ENCODE results near the gene UBE2I. TPM values are rescaled to one million over a fixed set of nuclear protein-coding genes. Genes with fewer than 3 reads are reported as not detected.

Gene UBE2I
- total RNA-seq, 1 experiment from 2014 or later, result 80.2 TPM

DNA sequence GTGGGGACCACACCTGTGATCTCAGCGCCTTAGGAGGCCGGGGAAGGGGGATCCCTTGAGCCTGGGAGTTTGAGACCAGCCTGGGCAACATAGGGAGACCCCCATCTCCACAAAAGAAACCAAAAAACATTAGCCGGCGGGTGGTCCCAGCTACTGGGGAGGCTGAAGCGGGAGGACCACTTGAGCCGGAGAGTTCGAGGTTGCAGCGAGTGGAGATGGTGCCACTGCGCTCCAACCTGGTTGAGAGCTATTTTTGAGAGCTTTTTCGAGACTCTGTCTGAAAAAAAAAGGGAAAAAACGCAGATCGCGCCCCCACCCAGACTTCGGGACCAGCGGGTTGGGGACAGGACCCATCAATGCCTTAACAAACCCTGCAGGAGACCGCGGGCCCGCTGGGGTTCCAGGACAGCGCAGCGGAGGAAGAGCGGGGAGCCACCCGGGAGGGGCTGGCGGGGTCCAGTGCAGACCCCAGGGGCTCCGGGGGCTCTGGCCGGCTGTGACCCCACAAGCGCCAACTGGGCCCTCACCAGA is 23.2 kb downstream of the UBE2I start:
- peak overlapping the region; percentile 49 for H3K4me3 ChIP-seq (ENCODE audit: insufficient read depth, low read depth, low read length)
- H3K36me3 ChIP-seq (replicated peaks; ENCODE audit: control insufficient read depth, insufficient read depth, low read length), result no peaks in the 10 kb centered on the region
- H3K27me3 ChIP-seq (ENCODE audit: control insufficient read depth, insufficient read depth, low read length), result peaks cover 37% of the 10 kb centered on the region
- no peak for DNase-seq

DNA sequence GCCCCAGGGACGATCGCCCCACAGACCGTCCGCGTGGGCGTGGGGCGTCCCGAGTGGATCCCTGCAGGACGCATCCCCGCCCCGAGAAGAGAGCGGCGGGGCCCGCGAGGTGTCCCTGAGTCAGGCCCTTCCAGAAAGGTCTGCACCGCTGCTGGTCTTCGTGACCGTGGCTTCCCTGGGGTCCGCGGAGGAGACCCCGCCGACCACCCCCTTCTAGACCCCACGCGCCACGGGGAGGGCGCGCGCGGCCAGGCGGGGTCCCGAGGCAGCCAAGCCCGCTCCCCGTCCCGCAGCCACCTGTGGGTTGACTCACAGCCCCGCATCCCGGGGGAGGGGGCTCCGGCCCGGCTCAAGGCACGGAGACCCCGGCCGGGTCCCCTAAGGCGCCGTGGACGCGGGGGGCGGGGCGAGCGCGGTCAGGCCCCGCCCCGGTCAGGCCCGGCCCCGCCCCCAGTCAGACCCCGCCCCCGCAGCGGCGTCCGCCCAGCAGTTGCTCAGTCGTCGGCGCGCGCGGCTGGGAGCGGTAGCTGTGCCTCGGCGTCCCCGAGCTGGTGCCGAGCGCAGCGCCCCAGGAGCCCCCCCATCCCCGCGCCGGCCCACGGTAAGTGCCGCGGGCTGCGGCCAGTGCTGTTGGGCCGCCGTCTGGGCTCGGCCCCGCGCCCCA is 23.8 kb downstream of the UBE2I start, which contains the start of gene BAIAP3:
BAIAP3 (plus strand) TSS at position 497 of the 664 bp plus-strand sequence. CDS start 4,905 bp downstream, outside the sequence.
- H3K4me3 ChIP-seq (ENCODE audit: insufficient read depth, low read depth, low read length), result peak within 1 kb of the TSS; percentile 49
- peak; percentile 97 for DNase-seq
- H3K27me3 ChIP-seq (ENCODE audit: control insufficient read depth, insufficient read depth, low read length), result peaks cover 37% of the 10 kb centered on the region
- H3K36me3 ChIP-seq (replicated peaks; ENCODE audit: control insufficient read depth, insufficient read depth, low read length), result no peaks in the 10 kb centered on the region

DNA sequence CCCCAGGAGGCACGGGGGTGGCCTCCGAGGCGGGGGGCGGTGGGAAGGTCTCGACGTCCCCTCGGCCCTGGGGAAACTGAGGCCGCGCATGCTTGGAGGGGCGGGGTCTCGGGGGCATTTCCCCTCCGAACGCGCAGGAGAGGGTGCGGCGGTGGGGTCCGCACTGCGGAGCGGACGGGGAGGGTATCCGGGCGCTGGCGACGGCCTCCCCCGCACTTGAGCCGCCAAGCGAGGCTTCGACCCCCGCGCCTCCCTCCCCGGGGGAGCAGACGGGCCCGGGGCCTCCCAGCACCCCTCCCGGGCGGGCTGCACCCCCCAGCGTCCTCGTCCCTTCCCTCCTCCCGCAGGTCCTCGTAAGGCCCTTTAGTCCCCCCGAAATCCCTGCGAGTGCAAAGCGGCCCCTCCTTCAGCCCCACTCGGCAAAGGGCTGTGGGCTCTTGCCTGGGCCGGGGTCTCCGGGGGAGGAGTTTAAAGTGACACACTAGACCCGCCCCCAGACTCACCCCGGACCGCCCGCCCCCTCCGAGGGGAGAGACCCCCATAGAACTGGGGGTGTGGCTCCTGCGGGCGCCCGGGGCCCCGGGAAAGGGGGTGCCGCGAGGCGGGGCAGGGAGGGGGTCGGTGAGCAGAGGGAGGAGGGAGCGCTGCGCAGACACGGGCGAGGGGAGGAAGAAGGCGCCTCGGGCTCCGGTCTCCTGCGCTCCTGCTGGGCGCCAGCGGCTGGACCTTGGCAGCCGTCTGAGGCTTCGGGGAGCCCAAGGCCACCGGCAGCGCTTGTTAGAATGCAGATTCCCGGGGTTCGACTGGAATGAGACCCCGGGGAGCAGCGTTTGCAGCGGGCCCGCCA is 24.6 kb downstream of the UBE2I start:
- peak overlapping the region; percentile 40 for H3K4me3 ChIP-seq (ENCODE audit: insufficient read depth, low read depth, low read length)
- no peaks in the 10 kb centered on the region for H3K36me3 ChIP-seq (replicated peaks; ENCODE audit: control insufficient read depth, insufficient read depth, low read length)
- peaks cover 37% of the 10 kb centered on the region for H3K27me3 ChIP-seq (ENCODE audit: control insufficient read depth, insufficient read depth, low read length)
- peak; percentile 86 for DNase-seq

DNA sequence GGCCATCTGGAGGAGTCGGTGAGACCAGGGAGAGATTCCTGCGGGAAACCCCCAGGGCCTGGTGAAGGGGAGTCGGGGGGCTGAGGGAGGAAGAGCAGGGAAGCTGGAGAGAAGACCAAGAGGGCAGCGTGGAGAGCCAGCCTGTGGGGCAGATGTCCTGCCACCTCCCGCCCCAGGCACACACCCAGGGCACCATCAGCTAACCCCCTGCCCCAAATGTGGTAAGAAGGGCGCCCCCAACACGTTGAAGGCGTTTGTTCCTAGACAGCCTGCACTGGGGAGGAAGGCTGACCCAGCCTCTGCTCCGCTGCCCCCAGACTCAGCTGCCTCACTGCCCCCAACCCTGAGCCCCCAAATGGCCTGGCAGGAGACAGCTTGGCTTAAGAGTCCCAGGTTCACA is 25.3 kb downstream of the UBE2I start:
- no peak for DNase-seq
- H3K4me3 ChIP-seq (ENCODE audit: insufficient read depth, low read depth, low read length), result peak overlapping the region; percentile 40; the same call in 1 of the 2 replicates
- no peaks in the 10 kb centered on the region for H3K36me3 ChIP-seq (replicated peaks; ENCODE audit: control insufficient read depth, insufficient read depth, low read length)
- peaks cover 37% of the 10 kb centered on the region for H3K27me3 ChIP-seq (ENCODE audit: control insufficient read depth, insufficient read depth, low read length)

DNA sequence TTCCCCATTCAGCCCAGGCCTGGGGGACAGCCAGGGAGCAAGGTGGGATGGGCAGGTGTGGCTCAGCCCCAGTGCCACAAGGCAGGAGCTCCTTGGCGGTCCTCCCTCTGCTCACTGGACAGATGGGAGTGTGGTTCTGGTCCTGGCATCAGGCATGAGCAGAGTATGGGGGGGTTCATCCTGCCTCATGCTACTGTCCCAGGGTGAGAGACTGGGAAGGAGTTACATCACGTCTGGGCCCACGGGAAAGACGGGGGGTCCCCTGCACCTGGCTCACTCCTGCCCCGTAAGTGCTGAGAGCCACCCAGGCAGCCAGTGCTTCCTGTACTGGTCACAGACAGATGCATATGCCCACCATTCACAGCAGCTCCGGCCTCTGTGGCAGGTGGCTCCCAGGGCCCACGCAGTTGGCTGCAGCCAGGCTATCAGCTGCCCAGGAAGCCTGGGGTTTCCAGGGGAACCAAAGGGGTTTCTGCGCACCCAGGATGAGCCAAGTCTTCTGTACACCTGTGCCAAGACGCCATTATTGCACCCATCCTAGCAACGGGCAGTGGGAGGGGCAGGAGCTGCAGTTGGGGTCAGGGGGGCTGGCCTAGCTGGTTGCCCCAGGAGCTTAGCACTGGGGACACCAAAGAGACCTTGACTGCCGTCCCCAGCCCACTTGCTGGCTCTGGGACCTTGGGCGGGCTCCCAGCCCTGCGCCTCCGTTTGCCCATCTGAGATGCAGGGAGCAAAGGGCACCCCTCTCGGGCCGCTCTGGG is 26.0 kb downstream of the UBE2I start:
- H3K36me3 ChIP-seq (replicated peaks; ENCODE audit: control insufficient read depth, insufficient read depth, low read length), result no peaks in the 10 kb centered on the region
- no peak overlapping the region for H3K4me3 ChIP-seq (ENCODE audit: insufficient read depth, low read depth, low read length)
- DNase-seq, result no peak
- H3K27me3 ChIP-seq (ENCODE audit: control insufficient read depth, insufficient read depth, low read length), result peaks cover 37% of the 10 kb centered on the region

DNA sequence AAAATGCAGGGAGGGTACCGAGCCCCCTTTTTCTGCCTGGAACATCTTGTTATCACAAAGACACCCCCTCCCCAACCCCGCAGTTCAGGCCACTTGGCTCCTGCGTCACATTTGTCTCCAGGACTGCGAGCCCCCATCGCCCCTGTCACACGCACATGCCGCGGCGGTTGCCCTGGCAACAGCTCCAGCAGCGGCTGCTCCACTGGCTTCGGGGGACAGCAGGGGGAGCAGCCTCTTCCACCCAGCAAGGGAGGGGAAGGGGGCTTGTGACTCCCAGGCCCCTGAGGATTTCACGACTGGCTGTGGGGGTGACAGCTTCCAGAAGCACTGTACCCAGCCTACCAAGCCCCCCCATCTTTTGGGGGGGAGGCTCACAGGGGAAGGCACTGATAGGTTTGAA is 26.6 kb downstream of the UBE2I start:
- DNase-seq, result peak; percentile 86
- no peak overlapping the region for H3K4me3 ChIP-seq (ENCODE audit: insufficient read depth, low read depth, low read length)
- H3K36me3 ChIP-seq (replicated peaks; ENCODE audit: control insufficient read depth, insufficient read depth, low read length), result no peaks in the 10 kb centered on the region
- H3K27me3 ChIP-seq (ENCODE audit: control insufficient read depth, insufficient read depth, low read length), result peaks cover 37% of the 10 kb centered on the region

DNA sequence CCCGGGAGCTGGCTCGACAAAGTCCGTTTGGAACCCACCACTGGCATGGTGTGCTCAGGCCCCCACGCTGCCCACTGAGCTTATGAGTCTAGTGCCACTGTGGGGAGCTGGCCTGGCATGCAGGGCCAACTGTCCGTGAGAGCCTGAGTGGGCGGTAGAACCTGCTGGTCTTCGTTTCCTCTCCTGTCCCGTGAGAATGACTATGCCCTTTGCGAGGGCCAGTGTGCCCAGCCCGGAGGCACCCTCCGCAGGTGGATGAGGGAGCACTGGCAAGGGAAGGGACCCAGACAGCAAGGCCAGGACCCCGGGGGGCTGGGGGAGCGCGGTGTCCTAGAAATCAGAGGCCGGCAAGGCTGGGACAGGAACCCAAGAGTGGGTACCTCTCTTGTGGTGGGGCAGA is 27.2 kb downstream of the UBE2I start:
- peaks cover 37% of the 10 kb centered on the region for H3K27me3 ChIP-seq (ENCODE audit: control insufficient read depth, insufficient read depth, low read length)
- no peak overlapping the region for H3K4me3 ChIP-seq (ENCODE audit: insufficient read depth, low read depth, low read length)
- no peak for DNase-seq
- H3K36me3 ChIP-seq (replicated peaks; ENCODE audit: control insufficient read depth, insufficient read depth, low read length), result no peaks in the 10 kb centered on the region

DNA sequence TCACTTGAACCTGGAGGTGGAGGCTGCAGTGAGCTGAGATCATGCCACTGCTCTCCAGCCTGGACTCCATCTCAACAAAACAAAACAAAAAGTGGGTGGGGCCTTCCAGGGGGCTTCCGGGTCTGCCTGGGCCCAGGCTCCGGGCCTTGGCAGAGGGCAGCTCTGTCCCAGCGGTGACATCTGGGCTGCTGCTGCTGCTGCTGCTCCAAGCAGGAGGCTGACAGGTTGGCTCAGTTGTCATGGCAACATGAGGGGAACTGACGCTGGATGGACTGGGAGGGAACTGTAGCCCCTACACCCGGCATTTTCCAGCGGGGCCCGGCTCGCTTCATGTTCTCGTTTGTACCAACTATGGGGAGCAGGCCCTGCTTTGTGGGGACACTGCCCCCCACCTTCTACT is 28.1 kb downstream of the UBE2I start:
- Histone ChIP-seq H3K4me3 (ENCODE audit: insufficient read depth, low read depth, low read length) (no peak overlapping the region), H3K36me3 (replicated peaks; ENCODE audit: control insufficient read depth, insufficient read depth, low read length) (no peaks in the 10 kb centered on the region), H3K27me3 (ENCODE audit: control insufficient read depth, insufficient read depth, low read length) (peaks cover 42% of the 10 kb centered on the region)
- peak; percentile 81 for DNase-seq

DNA sequence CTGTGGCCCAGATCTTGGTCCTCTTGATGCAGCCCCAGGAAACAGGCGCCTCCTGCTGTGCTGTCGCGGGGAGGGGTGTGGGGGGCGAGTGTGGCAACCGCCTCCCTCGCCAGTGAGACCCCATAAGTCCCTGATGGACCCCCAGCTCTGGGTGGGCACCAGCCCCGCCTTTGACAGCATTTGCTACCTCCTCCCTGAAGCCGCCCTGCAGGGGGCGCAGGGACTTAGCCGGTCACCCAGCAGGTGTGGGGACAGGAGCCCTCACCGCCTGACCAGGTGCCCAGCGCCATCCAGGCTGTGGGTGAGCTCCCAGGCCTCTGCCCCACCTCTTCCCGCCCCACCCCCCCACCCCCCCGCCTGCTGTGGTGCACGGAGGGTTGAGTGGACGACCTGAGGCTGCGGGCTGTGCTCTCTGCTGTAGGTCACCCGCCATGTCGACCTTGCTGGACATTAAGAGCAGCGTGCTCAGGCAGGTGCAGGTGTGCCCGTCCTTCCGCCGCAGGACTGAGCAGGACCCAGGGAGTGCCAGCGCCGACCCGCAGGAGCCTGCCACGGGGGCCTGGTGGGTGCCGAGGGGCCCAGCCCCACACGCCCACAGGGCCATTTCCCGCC is 28.8 kb downstream of the UBE2I start:
- Histone ChIP-seq H3K36me3 (replicated peaks; ENCODE audit: control insufficient read depth, insufficient read depth, low read length) (no peaks in the 10 kb centered on the region), H3K4me3 (ENCODE audit: insufficient read depth, low read depth, low read length) (no peak overlapping the region), H3K27me3 (ENCODE audit: control insufficient read depth, insufficient read depth, low read length) (peaks cover 36% of the 10 kb centered on the region)
- DNase-seq, result peak; percentile 89

DNA sequence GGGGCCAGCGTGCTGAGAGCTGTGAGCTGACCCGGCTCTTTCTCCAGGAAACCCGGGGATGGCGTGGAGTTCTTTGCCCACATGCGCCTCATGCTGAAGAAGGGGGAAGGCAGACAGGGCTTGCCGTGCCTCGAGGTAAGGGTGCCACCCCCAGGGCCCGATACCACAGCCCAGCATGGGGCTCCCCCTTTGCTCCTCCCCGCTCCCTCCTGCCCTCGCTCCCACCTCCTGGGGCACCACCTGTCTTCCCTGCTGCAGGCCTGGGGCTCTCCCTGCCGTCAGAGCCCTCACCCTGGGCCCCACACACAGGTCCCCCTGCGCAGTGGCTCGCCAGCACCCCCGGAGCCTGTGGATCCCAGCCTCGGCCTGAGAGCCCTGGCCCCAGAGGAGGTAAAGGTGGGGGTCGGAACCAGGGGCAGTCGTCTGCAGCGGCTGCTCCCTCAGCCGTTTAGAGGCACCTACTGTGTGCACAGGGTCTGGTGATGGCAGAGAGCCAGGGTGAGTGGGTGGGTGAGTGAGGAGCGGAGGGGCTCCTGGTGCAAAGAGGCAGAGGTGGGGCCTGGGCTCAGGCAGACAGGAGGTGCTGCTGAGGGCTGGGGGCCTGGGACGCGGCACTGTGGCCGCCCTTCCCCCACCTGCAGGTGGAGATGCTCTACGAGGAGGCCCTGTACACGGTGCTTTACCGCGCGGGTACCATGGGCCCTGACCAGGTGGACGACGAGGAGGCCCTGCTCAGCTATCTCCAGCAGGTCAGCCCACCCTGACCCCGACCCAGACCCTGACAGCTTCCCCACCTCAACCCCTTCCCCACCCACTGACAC is 29.6 kb downstream of the UBE2I start:
- DNase-seq, result no peak
- H3K27me3 ChIP-seq (ENCODE audit: control insufficient read depth, insufficient read depth, low read length), result peaks cover 36% of the 10 kb centered on the region
- no peaks in the 10 kb centered on the region for H3K36me3 ChIP-seq (replicated peaks; ENCODE audit: control insufficient read depth, insufficient read depth, low read length)
- H3K4me3 ChIP-seq (ENCODE audit: insufficient read depth, low read depth, low read length), result no peak overlapping the region

DNA sequence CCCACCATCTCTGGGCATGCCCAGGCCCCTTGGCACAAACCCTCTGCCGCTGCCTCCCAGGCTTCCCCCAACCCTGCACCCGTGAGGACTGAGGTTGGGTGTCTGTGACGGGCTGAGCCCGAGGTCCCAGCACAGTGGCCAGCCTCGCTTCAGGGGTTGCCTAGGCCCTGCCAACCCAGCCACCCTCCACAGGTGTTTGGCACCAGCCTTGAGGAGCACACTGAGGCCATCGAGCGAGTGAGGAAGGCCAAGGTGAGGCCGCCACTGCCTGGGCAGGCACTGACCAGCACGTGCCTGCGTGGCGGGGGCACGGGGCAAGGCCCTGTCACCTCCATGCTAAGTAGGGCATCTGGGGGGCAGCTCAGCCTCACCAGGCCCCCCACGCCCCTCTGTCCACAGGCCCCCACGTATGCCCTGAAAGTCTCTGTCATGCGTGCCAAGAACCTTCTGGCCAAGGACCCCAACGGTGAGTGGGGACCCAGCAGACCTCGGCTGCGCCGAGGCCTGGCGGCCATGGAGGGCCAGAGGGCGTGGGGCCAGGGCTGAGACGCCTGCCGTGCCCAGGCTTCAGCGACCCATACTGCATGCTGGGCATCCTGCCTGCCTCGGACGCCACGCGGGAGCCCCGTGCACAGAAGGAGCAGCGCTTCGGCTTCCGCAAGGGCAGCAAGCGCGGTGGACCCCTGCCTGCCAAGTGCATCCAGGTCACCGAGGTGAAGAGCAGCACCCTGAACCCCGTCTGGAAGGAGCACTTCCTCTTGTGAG is 31.5 kb downstream of the UBE2I start:
- Histone ChIP-seq H3K27me3 (ENCODE audit: control insufficient read depth, insufficient read depth, low read length) (peaks cover 21% of the 10 kb centered on the region), H3K36me3 (replicated peaks; ENCODE audit: control insufficient read depth, insufficient read depth, low read length) (no peaks in the 10 kb centered on the region), H3K4me3 (ENCODE audit: insufficient read depth, low read depth, low read length) (no peak overlapping the region)
- DNase-seq, result no peak

DNA sequence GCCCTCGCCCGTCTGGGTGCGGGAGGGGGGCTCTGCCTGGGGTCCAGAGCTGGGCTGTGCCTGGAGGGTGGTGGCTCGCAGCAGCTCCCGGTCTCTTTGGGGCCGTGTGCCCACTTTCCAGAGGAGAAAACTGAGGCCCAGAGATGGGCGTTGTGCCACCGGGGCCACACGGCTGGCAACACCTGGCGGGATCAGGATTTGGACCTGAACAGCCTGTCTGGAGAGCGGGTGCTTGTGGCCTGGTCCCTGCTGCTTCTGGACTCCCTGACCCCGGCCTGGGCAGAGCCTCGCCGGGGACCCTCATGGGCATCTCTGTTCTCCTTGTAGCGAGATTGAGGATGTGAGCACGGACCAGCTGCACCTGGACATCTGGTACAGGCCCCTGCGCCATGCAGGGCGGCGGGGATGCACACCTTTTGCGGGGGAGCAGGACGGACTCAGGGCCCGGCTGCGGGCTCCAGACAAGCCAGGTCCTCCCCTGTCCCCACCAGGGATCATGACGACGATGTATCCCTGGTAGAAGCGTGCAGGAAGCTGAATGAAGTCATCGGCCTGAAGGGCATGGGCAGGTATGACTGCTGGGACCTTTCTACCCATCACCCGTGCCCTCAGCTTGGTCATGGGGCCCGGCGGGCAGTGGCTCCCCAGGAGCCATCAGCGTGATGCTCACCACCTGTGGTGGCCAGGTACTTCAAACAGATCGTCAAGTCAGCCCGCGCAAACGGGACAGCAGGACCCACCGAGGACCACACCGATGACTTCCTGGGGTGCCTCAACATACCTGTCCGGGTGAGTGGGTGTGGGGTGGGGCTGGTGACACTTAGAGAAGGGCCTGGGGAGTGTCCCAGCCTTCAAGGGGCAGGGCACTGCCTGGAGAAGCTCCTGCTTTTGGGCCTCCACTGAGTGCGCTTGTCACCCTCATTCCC is 32.3 kb downstream of the UBE2I start:
- H3K4me3 ChIP-seq (ENCODE audit: insufficient read depth, low read depth, low read length), result no peak overlapping the region
- peaks cover 16% of the 10 kb centered on the region for H3K27me3 ChIP-seq (ENCODE audit: control insufficient read depth, insufficient read depth, low read length)
- DNase-seq, result no peak
- H3K36me3 ChIP-seq (replicated peaks; ENCODE audit: control insufficient read depth, insufficient read depth, low read length), result no peaks in the 10 kb centered on the region

Data from H7 (cell line).